Type B pancreatic cell (in vitro differentiated cells): Measurements from ENCODE around the gene TSGA10. TPM values are rescaled to one million over a fixed set of nuclear protein-coding genes. Genes with fewer than 3 reads are reported as not detected.

Experiments
- DNase-seq: peaks from one replicate; pipeline ENCODE4 v3.0.0; 2021; ENCODE audit warnings: mixed read lengths; ENCODE audit not compliant: unreplicated experiment; ENCODE audit errors: extremely low spot score
- H3K27ac Mint-ChIP-seq: 2 replicates; pipeline ENCODE4 v1.8.0; 2021; ENCODE audit warnings: mild to moderate bottlenecking, mixed read lengths
- H3K27me3 Mint-ChIP-seq: 2 replicates; pipeline ENCODE4 v1.8.0; 2021; ENCODE audit warnings: mixed read lengths
- H3K36me3 Mint-ChIP-seq: 2 replicates; pipeline ENCODE4 v1.8.0; 2021; ENCODE audit warnings: mixed read lengths
- H3K4me1 Mint-ChIP-seq: one replicate; pipeline ENCODE4 v1.8.0; 2021; ENCODE audit warnings: mixed read lengths; ENCODE audit not compliant: unreplicated experiment
- H3K4me3 Mint-ChIP-seq: 2 replicates; pipeline ENCODE4 v1.8.0; 2021; ENCODE audit warnings: mild to moderate bottlenecking, mixed read lengths
- H3K9me3 Mint-ChIP-seq: 2 replicates; pipeline ENCODE4 v1.8.0; 2021; ENCODE audit warnings: mixed read lengths
- total RNA-seq: library from RNA; stranded (reverse); gene quantifications from 2 replicates; pipeline ENCODE4 v1.2.1, GENCODE V29; 2021; ENCODE audit warnings: low replicate concordance
- TF ChIP-seq, protein P1 (sequence below): fragments of 200-600 bp; sonication (generic); conservative IDR thresholded peaks from 2 replicates; pipeline ENCODE4 v1.5.0; 2021; ENCODE audit warnings: antibody characterized with exemption, mild to moderate bottlenecking

Gene TSGA10
- total RNA-seq, 1 donor from 2014 or later = 7.4 TPM

- no peak overlapping the region for H3K4me3 Mint-ChIP-seq
- H3K9me3 Mint-ChIP-seq = no peaks in the 10 kb centered on the region
- no peak overlapping the region for H3K27ac Mint-ChIP-seq
- H3K36me3 Mint-ChIP-seq = peaks cover 12% of the 10 kb centered on the region
- peaks cover 16% of the 10 kb centered on the region for H3K4me1 Mint-ChIP-seq
- TF ChIP-seq, protein P1, sequence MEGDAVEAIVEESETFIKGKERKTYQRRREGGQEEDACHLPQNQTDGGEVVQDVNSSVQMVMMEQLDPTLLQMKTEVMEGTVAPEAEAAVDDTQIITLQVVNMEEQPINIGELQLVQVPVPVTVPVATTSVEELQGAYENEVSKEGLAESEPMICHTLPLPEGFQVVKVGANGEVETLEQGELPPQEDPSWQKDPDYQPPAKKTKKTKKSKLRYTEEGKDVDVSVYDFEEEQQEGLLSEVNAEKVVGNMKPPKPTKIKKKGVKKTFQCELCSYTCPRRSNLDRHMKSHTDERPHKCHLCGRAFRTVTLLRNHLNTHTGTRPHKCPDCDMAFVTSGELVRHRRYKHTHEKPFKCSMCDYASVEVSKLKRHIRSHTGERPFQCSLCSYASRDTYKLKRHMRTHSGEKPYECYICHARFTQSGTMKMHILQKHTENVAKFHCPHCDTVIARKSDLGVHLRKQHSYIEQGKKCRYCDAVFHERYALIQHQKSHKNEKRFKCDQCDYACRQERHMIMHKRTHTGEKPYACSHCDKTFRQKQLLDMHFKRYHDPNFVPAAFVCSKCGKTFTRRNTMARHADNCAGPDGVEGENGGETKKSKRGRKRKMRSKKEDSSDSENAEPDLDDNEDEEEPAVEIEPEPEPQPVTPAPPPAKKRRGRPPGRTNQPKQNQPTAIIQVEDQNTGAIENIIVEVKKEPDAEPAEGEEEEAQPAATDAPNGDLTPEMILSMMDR = no peak
- H3K27me3 Mint-ChIP-seq = no peaks in the 10 kb centered on the region
- DNase-seq = no peak
Observed at GRCh38 chr2:99159594-99159993, 4.9 kb upstream of the TSGA10 start.

DNA sequence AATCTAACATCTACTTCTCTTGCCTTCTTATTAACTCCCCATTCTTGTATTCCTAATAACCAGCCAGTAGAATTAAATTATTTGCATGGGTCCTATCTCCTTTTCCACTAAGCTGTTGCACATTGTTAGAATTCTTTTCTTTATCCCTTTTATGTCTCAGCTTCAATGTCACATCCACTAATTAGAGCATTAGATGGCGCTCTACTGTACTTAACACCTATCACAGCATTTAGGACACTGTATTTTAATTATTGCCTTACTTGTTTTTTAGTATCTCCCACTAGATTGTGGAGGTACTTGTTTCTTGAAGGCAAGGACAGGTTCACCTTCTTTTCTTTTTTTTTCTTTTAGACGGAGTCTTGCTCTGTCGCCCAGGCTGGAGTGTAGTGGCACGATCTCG is 3.9 kb upstream of the TSGA10 start:
- H3K27me3 Mint-ChIP-seq = no peaks in the 10 kb centered on the region
- DNase-seq = no peak
- H3K36me3 Mint-ChIP-seq = peaks cover 12% of the 10 kb centered on the region
- H3K27ac Mint-ChIP-seq = no peak overlapping the region
- TF ChIP-seq, protein P1 = no peak
- H3K4me3 Mint-ChIP-seq = no peak overlapping the region
- no peaks in the 10 kb centered on the region for H3K9me3 Mint-ChIP-seq
- H3K4me1 Mint-ChIP-seq = peaks cover 18% of the 10 kb centered on the region

- peaks cover 12% of the 10 kb centered on the region for H3K36me3 Mint-ChIP-seq
- H3K27ac Mint-ChIP-seq = no peak overlapping the region
- H3K4me1 Mint-ChIP-seq = peaks cover 18% of the 10 kb centered on the region
- peak overlapping the region; percentile 53 for H3K4me3 Mint-ChIP-seq
- no peaks in the 10 kb centered on the region for H3K9me3 Mint-ChIP-seq
- H3K27me3 Mint-ChIP-seq = no peaks in the 10 kb centered on the region
- TF ChIP-seq, protein P1 = no peak
- DNase-seq = no peak
Observed at GRCh38 chr2:99156891-99157290, 2.1 kb upstream of the TSGA10 start.

DNA sequence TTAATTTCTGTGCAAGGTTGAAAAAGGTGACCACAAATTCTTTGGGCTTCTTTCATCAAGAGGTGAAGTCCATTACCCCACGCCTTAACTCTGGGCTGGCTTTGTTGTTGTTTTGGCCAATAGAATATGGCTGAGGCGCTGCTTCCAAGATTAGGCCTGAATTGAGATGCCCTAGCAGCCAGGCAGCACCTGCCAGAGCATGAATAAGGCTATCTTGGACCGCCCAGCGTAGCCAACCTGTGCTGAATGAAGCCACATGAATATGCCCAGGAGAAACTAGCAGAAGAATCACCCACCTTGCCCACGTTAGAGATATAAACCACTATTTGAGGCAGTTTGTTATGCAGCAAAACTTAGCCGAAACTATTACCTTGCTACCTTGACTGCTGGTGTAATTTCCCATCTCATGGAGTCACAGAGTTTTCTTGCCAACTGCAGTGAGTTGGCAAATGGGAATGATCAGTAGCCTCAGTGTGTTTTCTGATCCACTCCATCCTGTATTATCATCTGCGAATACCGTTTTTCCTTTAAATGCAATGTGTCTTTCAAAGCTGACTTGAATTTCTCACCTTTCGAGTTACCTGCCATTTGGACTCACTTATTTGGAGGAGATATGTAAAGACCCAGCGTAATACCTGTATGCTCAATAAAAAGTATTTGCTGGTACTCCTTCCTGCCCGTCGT is 679 bp downstream of the TSGA10 start:
- no peak overlapping the region for H3K4me3 Mint-ChIP-seq
- H3K9me3 Mint-ChIP-seq = no peaks in the 10 kb centered on the region
- H3K36me3 Mint-ChIP-seq = peaks cover 7% of the 10 kb centered on the region
- no peak for DNase-seq
- peaks cover 18% of the 10 kb centered on the region for H3K4me1 Mint-ChIP-seq
- H3K27me3 Mint-ChIP-seq = no peaks in the 10 kb centered on the region
- TF ChIP-seq, protein P1 = no peak
- H3K27ac Mint-ChIP-seq = no peak overlapping the region

DNA sequence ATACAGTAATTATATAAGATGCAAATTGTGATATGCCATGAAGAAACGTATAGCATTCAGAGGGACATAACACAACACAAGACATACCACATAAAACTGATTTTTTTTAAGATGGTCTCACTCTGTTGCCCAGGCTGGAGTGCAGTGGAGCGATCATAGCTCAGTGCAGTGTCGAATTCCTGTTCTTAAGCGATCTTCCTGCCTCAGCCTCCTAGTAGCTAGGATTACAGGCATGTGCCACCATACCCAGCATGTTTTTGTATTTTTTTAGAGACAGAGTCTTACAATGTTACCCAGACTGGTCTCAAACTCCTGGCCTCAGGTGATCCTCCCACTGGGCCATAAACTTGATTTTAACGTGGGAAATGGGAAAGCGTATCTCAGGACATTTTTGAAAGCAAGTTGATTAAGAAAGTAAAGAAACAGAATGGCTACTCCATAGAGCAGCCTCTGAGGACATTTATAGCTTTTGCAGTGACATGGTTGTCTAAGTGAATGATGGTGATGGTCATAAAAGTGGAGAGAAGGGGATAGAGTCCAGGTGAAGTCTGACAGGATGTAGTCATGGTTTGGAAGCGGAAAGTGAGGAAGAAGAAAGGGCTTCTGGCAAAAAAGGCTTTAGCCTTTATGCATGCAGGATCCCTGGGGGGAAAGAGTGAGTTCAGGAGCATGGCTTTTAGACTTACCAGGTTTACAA is 2.4 kb downstream of the TSGA10 start:
- Mint-ChIP-seq H3K27ac (no peak overlapping the region), H3K36me3 (peaks cover 6% of the 10 kb centered on the region), H3K27me3 (no peaks in the 10 kb centered on the region), H3K9me3 (no peaks in the 10 kb centered on the region), H3K4me3 (no peak overlapping the region), H3K4me1 (peaks cover 17% of the 10 kb centered on the region)
- DNase-seq = no peak
- TF ChIP-seq, protein P1 = no peak
